Endothelial cell of umbilical vein (primary cell): ENCODE results near the gene CDCP1. TPM values are rescaled to one million over a fixed set of nuclear protein-coding genes. Genes with fewer than 3 reads are reported as not detected.

ENCODE experiments used
- BruUV-seq: library from RNA; stranded (reverse); fragments of 400-500 nt; replicated peaks from 2 replicates; lab custom pipeline; 2021; lab: Mats Ljungman, UMichigan
- CTCF ChIA-PET: fragments of 300-600, 350-600 bp; sonication (Branson Sonifier 250); formaldehyde crosslinking; loops from one replicate; lab custom pipeline; 2021; ENCODE audit warnings: antibody characterized with exemption, inconsistent platforms; lab: Charles Lee
- POLR2A ChIA-PET: fragments of 300-600, 350-600 bp; sonication (Branson Sonifier 250); formaldehyde crosslinking; loops from one replicate; lab custom pipeline; 2021; ENCODE audit warnings: antibody characterized with exemption, inconsistent platforms; lab: Charles Lee
- DNase-seq: peaks from one replicate; pipeline ENCODE4 v3.0.0-alpha.2; 2011; ENCODE audit warnings: low read depth, low spot score
- FAIRE-seq: peaks from 2 replicates; lab custom pipeline; 2011; peaks lifted over from hg19 to GRCh38; lab: Jason Lieb, UNC
- H2AFZ ChIP-seq: 2 replicates; pipeline ENCODE4 v1.6.0; 2012; ENCODE audit warnings: low read depth, low read length, control low read depth, inconsistent platforms
- H3K27ac ChIP-seq: 2 replicates; pipeline ENCODE4 v1.5.1; 2011; ENCODE audit warnings: low read depth, mild to moderate bottlenecking, control low read depth, low read length, moderate library complexity; ENCODE audit not compliant: insufficient read depth
- H3K27me3 ChIP-seq, 2 experiments: 2 replicates each; pipeline versions ENCODE4 v1.6.0 to v1.6.1; 2011; ENCODE audit warnings: low read length in 2 of 2, mixed read lengths in 1 of 2; ENCODE audit not compliant: control insufficient read depth in 2 of 2, insufficient read depth in 2 of 2
- H3K36me3 ChIP-seq, 2 experiments: 2 replicates in 1 of 2; 3 replicates in 1 of 2; pipeline ENCODE4 v1.5.1; 2011; ENCODE audit warnings: low read length in 2 of 2, mild to moderate bottlenecking in 1 of 2, moderate library complexity in 1 of 2; ENCODE audit not compliant: control insufficient read depth in 2 of 2, insufficient read depth in 2 of 2; ENCODE audit errors: extremely low read depth in 1 of 2
- H3K4me1 ChIP-seq: 3 replicates; pipeline ENCODE4 v1.5.1; 2011; ENCODE audit warnings: mild to moderate bottlenecking, low read length; ENCODE audit not compliant: control insufficient read depth, insufficient read depth; ENCODE audit errors: extremely low read depth
- H3K4me2 ChIP-seq: 2 replicates; pipeline ENCODE4 v1.6.1; 2011; ENCODE audit warnings: low read length, control low read depth, mixed read lengths; ENCODE audit not compliant: insufficient read depth
- H3K4me3 ChIP-seq, 3 experiments: fragments of 200-600 bp in 1 of 3; sonication (generic), shearing (Covaris generic) in 1 of 3; replicated peaks in 1 of 3; 2 replicates each; pipeline ENCODE4 v1.5.1; 2011 to 2016; ENCODE audit warnings: control low read depth in 3 of 3, low read length in 3 of 3, mild to moderate bottlenecking in 2 of 3, inconsistent platforms in 1 of 3, low read depth in 1 of 3, moderate library complexity in 1 of 3; ENCODE audit not compliant: insufficient read depth in 1 of 3
- H3K79me2 ChIP-seq: 2 replicates; pipeline ENCODE4 v1.6.0; 2012; ENCODE audit warnings: low read length, inconsistent platforms; ENCODE audit not compliant: control insufficient read depth, insufficient read depth
- H3K9ac ChIP-seq: replicated peaks from 2 replicates; pipeline ENCODE3; 2011; ENCODE audit warnings: low read length, control low read depth; ENCODE audit not compliant: insufficient read depth; ENCODE audit errors: extremely low read depth
- H3K9me1 ChIP-seq: replicated peaks from 3 replicates; pipeline ENCODE4 v1.6.0; 2011; ENCODE audit warnings: mild to moderate bottlenecking, low read length; ENCODE audit not compliant: control insufficient read depth, insufficient read depth; ENCODE audit errors: extremely low read depth
- H3K9me3 ChIP-seq: replicated peaks from 2 replicates; pipeline ENCODE4 v1.5.1; 2012; ENCODE audit warnings: low read length, inconsistent platforms; ENCODE audit not compliant: control insufficient read depth, insufficient read depth
- H4K20me1 ChIP-seq: replicated peaks from 2 replicates; pipeline ENCODE3; 2011; ENCODE audit warnings: mild to moderate bottlenecking, low read length; ENCODE audit not compliant: control insufficient read depth, insufficient read depth; ENCODE audit errors: extremely low read depth
- EZH2 ChIP-seq: IDR thresholded peaks from 2 replicates; pipeline ENCODE4 v1.6.1; 2012; ENCODE audit warnings: borderline replicate concordance, low read depth, mild to moderate bottlenecking, moderate library complexity, low read length, inconsistent platforms; ENCODE audit not compliant: severe bottlenecking
- FOS ChIP-seq: IDR thresholded peaks from 2 replicates; pipeline ENCODE4 v1.6.1; 2011; ENCODE audit warnings: mild to moderate bottlenecking, low read length, moderate library complexity, borderline replicate concordance; ENCODE audit not compliant: insufficient read depth
- GATA2 ChIP-seq: IDR thresholded peaks from 2 replicates; pipeline ENCODE4 v1.7.0; 2011; ENCODE audit warnings: low read depth, mild to moderate bottlenecking, moderate library complexity, mixed read lengths, low read length; ENCODE audit not compliant: insufficient read length, insufficient read depth
- JUN ChIP-seq: IDR thresholded peaks from 2 replicates; pipeline ENCODE4 v1.6.1; 2011; ENCODE audit warnings: borderline replicate concordance, low read depth; ENCODE audit not compliant: insufficient read length, insufficient read depth
- MYC ChIP-seq: IDR thresholded peaks from one replicate; pipeline ENCODE4 v1.6.1; 2011; ENCODE audit warnings: mild to moderate bottlenecking, low read depth, low read length
- POLR2A ChIP-seq: IDR thresholded peaks from 2 replicates; pipeline ENCODE4 v1.6.1; 2012; ENCODE audit warnings: low read depth, mild to moderate bottlenecking, control low read depth, low read length
- POLR2AphosphoS5 ChIP-seq: IDR thresholded peaks from 2 replicates; pipeline ENCODE4 v1.6.1; 2012; ENCODE audit warnings: low read depth, mild to moderate bottlenecking, control low read depth, low read length, moderate library complexity; ENCODE audit not compliant: insufficient read depth
- dilution Hi-C: fragments of 300-500 bp; cut with MboI; formaldehyde crosslinking; loops from one replicate; pipeline ENCODE4 v1.15.0; 2019; ENCODE audit warnings: low sequenced_read_pairs; ENCODE audit not compliant: extremely low pct_ligation_motif_present
- intact Hi-C: fragments of 100-400 bp; cut with micrococcal nuclease; formaldehyde crosslinking; loops from one replicate; pipeline ENCODE4 v1.10.0; 2022
- polyA plus RNA-seq, 4 experiments: library from polyadenylated mRNA; depleted of rRNA in 3 of 4; stranded (reverse) in 3 of 4; unstranded in 1 of 4; fragments of >200 nt; gene quantifications; 2 replicates each; pipeline versions ENCODE4 v1.2.1 to v1.2.3, GENCODE V29; 2011 to 2012; ENCODE audit warnings: missing spikeins in 1 of 4
- total RNA-seq: library from RNA; stranded (reverse); gene quantifications from 2 replicates; pipeline ENCODE4 v1.2.3, GENCODE V29; 2021
- TF ChIP-seq, protein P1 (sequence below), 2 donors: IDR thresholded peaks; 1 replicate in 1 of 2; 2 replicates in 1 of 2; pipeline ENCODE4 v1.5.1; 2011; ENCODE audit warnings: low read length in 2 of 2, mild to moderate bottlenecking in 2 of 2, moderate library complexity in 2 of 2, control low read depth in 1 of 2, inconsistent platforms in 1 of 2, low read depth in 1 of 2; ENCODE audit not compliant: insufficient read depth in 1 of 2; ENCODE audit errors: extremely low read depth in 1 of 2
- TF ChIP-seq, protein P2 (sequence below): IDR thresholded peaks from 2 replicates; pipeline ENCODE4 v1.6.1; 2011; ENCODE audit not compliant: insufficient read depth, insufficient read length

CDCP1 gene
- total and polyA plus RNA-seq, 2 donors (not counting 3 experiments of a cell fraction or from before 2014, with no cell fraction given), result 0.01 to 0.22 TPM

DNA sequence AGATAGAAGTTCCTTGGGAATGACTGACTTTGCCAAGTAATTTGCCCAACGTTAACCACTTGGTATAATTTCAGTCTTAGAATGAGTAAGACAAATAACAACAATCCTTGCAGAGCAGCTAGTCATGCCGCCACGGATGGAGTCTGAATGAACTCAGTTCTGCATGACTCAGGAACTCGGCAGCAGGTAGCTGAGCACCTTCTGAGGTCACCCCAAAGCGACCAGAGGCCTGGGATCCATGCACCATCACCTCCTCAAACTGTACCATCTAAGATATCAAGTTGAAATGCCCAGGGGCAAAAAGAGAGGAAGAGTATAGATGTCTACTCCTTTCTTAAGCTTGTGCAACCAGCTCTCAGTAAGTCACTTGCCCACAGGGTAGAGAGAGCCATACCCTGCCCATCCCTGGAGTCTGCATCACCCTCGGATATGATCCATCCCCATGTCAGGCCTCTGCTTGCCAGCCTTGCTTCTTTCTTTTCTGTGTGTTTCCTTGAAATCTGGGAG is 8.5 kb upstream of the CDCP1 start:
- ChIA-PET POLR2A (interaction anchor here (0.9 kb wide), 1 partner anchor 11 kb away, joined by 3 read pairs; no protein-coding TSS in a partner anchor), CTCF (interaction anchor here (1.1 to 2.1 kb wide), 8 partner anchors 9 to 114 kb away, joined by 3 to 9 read pairs (median 3); no protein-coding TSS in a partner anchor)
- no peaks in the 10 kb centered on the region for H3K36me3 ChIP-seq
- H3K27me3 ChIP-seq, result peaks cover 2 to 5% of the 10 kb centered on the region in 2 experiments
- DNase-seq (no peak), FAIRE-seq (no peak)
- TF ChIP-seq, protein P1, sequence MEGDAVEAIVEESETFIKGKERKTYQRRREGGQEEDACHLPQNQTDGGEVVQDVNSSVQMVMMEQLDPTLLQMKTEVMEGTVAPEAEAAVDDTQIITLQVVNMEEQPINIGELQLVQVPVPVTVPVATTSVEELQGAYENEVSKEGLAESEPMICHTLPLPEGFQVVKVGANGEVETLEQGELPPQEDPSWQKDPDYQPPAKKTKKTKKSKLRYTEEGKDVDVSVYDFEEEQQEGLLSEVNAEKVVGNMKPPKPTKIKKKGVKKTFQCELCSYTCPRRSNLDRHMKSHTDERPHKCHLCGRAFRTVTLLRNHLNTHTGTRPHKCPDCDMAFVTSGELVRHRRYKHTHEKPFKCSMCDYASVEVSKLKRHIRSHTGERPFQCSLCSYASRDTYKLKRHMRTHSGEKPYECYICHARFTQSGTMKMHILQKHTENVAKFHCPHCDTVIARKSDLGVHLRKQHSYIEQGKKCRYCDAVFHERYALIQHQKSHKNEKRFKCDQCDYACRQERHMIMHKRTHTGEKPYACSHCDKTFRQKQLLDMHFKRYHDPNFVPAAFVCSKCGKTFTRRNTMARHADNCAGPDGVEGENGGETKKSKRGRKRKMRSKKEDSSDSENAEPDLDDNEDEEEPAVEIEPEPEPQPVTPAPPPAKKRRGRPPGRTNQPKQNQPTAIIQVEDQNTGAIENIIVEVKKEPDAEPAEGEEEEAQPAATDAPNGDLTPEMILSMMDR (IDR thresholded peaks at IDR 0.05; ENCODE audit: extremely low read depth in 1 of 2, insufficient read depth in 1 of 2, low read depth in 1 of 2, low read length in 2 of 2), result no peak
- no peak for TF ChIP-seq JUN
- TF ChIP-seq GATA2, result no peak
- TF ChIP-seq MYC, result no peak
- TF ChIP-seq FOS, result no peak
- no peak for TF ChIP-seq POLR2A
- TF ChIP-seq, protein P2, sequence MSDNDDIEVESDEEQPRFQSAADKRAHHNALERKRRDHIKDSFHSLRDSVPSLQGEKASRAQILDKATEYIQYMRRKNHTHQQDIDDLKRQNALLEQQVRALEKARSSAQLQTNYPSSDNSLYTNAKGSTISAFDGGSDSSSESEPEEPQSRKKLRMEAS, result no peak
- TF ChIP-seq POLR2AphosphoS5, result no peak
- no peak for TF ChIP-seq EZH2
- no peaks in the 10 kb centered on the region for H3K9me3 ChIP-seq
- H3K9ac ChIP-seq, result no peak overlapping the region
- intact Hi-C loops, result no loop called here
- H3K9me1 ChIP-seq, result no peaks in the 10 kb centered on the region
- no TSS peak for BruUV-seq
- no peak overlapping the region for H2AFZ ChIP-seq
- H3K27ac ChIP-seq, result no peak overlapping the region
- no peaks in the 10 kb centered on the region for H3K79me2 ChIP-seq
- no peaks in the 10 kb centered on the region for H3K4me1 ChIP-seq
- H4K20me1 ChIP-seq, result no peaks in the 10 kb centered on the region
- dilution Hi-C loops, result no loop called here
- H3K4me2 ChIP-seq, result no peak overlapping the region
- H3K4me3 ChIP-seq, result no peak overlapping the region
